ENCODE results near the gene RASEF.

RASEF gene

GRCh38 chr9:82997476-82998140, 65.3 kb downstream of the RASEF start:
- Histone ChIP-seq H3K79me2 (ENCODE audit: insufficient read depth, low read length) (no peaks in the 10 kb centered on the region), H3K36me3 (ENCODE audit: insufficient read depth, low read length) (no peaks in the 10 kb centered on the region), H3K9me3 (ENCODE audit: insufficient read depth, low read depth, low read length) (no peaks in the 10 kb centered on the region), H3K9me2 (replicated peaks; ENCODE audit: low read depth, low read length) (no peaks in the 10 kb centered on the region), H3K4me2 (ENCODE audit: low read depth, low read length, poor library complexity, severe bottlenecking) (no peak overlapping the region), H3K4me1 (ENCODE audit: insufficient read depth, low read length, poor library complexity, severe bottlenecking) (peaks cover 71% of the 10 kb centered on the region), H4K20me1 (ENCODE audit: insufficient read depth, low read length, poor library complexity, severe bottlenecking) (no peaks in the 10 kb centered on the region), H3F3A (ENCODE audit: low read depth) (peaks cover 12% of the 10 kb centered on the region), H2AFZ (ENCODE audit: low read length) (no peak overlapping the region), H3K9ac (ENCODE audit: low read depth, low read length, poor library complexity, severe bottlenecking) (no peak overlapping the region), H3K27me3 (ENCODE audit: insufficient read depth, low read length, poor library complexity, severe bottlenecking) (no peaks in the 10 kb centered on the region), H3K4me3 (ENCODE audit: low read length, poor library complexity, severe bottlenecking) (no peak overlapping the region)
- TF ChIP-seq CTCF (conservative IDR thresholded peaks at IDR 0.05; ENCODE audit: low read length) (no peak), EZH2phosphoT487 (IDR thresholded peaks at IDR 0.05; ENCODE audit: borderline replicate concordance) (no peak)

- H3K9me3 ChIP-seq (ENCODE audit: insufficient read depth, low read depth, low read length) = no peaks in the 10 kb centered on the region
- no peak overlapping the region for H3K9ac ChIP-seq (ENCODE audit: low read depth, low read length, poor library complexity, severe bottlenecking)
- H3K27me3 ChIP-seq (ENCODE audit: insufficient read depth, low read length, poor library complexity, severe bottlenecking) = no peaks in the 10 kb centered on the region
- H3K36me3 ChIP-seq (ENCODE audit: insufficient read depth, low read length) = no peaks in the 10 kb centered on the region
- no peak overlapping the region for H3K4me2 ChIP-seq (ENCODE audit: low read depth, low read length, poor library complexity, severe bottlenecking)
- peaks cover 12% of the 10 kb centered on the region for H3F3A ChIP-seq (ENCODE audit: low read depth)
- no peaks in the 10 kb centered on the region for H3K79me2 ChIP-seq (ENCODE audit: insufficient read depth, low read length)
- TF ChIP-seq EZH2phosphoT487 (IDR thresholded peaks at IDR 0.05; ENCODE audit: borderline replicate concordance) (no peak), CTCF (conservative IDR thresholded peaks at IDR 0.05; ENCODE audit: low read length) (no peak)
- H3K4me1 ChIP-seq (ENCODE audit: insufficient read depth, low read length, poor library complexity, severe bottlenecking) = peaks cover 76% of the 10 kb centered on the region
- no peaks in the 10 kb centered on the region for H4K20me1 ChIP-seq (ENCODE audit: insufficient read depth, low read length, poor library complexity, severe bottlenecking)
- H2AFZ ChIP-seq (ENCODE audit: low read length) = peak overlapping the region; percentile 9; the same call in 1 of the 2 replicates
- H3K4me3 ChIP-seq (ENCODE audit: low read length, poor library complexity, severe bottlenecking) = no peak overlapping the region
- H3K9me2 ChIP-seq (replicated peaks; ENCODE audit: low read depth, low read length) = no peaks in the 10 kb centered on the region
Measured at GRCh38 chr9:82996941-82997340, 66.0 kb downstream of the RASEF start.

GRCh38 chr9:82993856-82994605, 68.9 kb downstream of the RASEF start:
- Histone ChIP-seq H2AFZ (ENCODE audit: low read length) (no peak overlapping the region), H3K27me3 (ENCODE audit: insufficient read depth, low read length, poor library complexity, severe bottlenecking) (no peaks in the 10 kb centered on the region), H3K4me1 (ENCODE audit: insufficient read depth, low read length, poor library complexity, severe bottlenecking) (peaks cover 82% of the 10 kb centered on the region), H3K79me2 (ENCODE audit: insufficient read depth, low read length) (no peaks in the 10 kb centered on the region), H3K9me2 (replicated peaks; ENCODE audit: low read depth, low read length) (no peaks in the 10 kb centered on the region), H3F3A (ENCODE audit: low read depth) (peaks cover 4% of the 10 kb centered on the region; the same call in 1 of the 2 replicates), H4K20me1 (ENCODE audit: insufficient read depth, low read length, poor library complexity, severe bottlenecking) (no peaks in the 10 kb centered on the region), H3K4me2 (ENCODE audit: low read depth, low read length, poor library complexity, severe bottlenecking) (peak overlapping the region; percentile 64), H3K36me3 (ENCODE audit: insufficient read depth, low read length) (no peaks in the 10 kb centered on the region), H3K4me3 (ENCODE audit: low read length, poor library complexity, severe bottlenecking) (peak overlapping the region; percentile 32), H3K9me3 (ENCODE audit: insufficient read depth, low read depth, low read length) (no peaks in the 10 kb centered on the region), H3K9ac (ENCODE audit: low read depth, low read length, poor library complexity, severe bottlenecking) (peak overlapping the region; percentile 77)
- TF ChIP-seq EZH2phosphoT487 (IDR thresholded peaks at IDR 0.05; ENCODE audit: borderline replicate concordance) = no peak
- TF ChIP-seq CTCF (conservative IDR thresholded peaks at IDR 0.05; ENCODE audit: low read length) = no peak

Data from Loucy (cell line).